ENCODE data around the gene FKBP14. TPM values are rescaled to one million over a fixed set of nuclear protein-coding genes. Genes with fewer than 3 reads are reported as not detected.
A peak's percentile ranks its signal among the peaks of the same experiment; 100 is the strongest.

FKBP14 gene
- total RNA-seq, 2 donors from 2014 or later = 6.4 to 9.1 TPM

- Mint-ChIP-seq H3K4me1 (peaks cover 5% of the 10 kb centered on the region), H3K27me3 (peaks cover 40% of the 10 kb centered on the region), H3K4me3 (peak within 1 kb of the TSS; percentile 72), H3K9me3 (no peaks in the 10 kb centered on the region), H3K27ac (peak within 1 kb of the TSS; percentile 60), H3K36me3 (ENCODE audit: low read depth) (peaks cover 14% of the 10 kb centered on the region)
- peak; percentile 58 for ATAC-seq (replicated peaks)
These were observed 37.1 kb downstream of the FKBP14 start, which contains the start of gene SCRN1 for GRCh38 chr7:29989257-29989995. TSS of gene SCRN1 (minus strand) at chr7:29989801. CDS start at chr7:29969067, 20,734 bp downstream.

- H3K9me3 Mint-ChIP-seq = no peaks in the 10 kb centered on the region
These were observed 37.9 kb downstream of the FKBP14 start for GRCh38 chr7:29988424-29989256.

GRCh38 chr7:29987811-29988317 is 38.6 kb downstream of the FKBP14 start:
- H3K9me3 Mint-ChIP-seq = no peaks in the 10 kb centered on the region

More at GRCh38 chr7:29988424-29989256, 37.9 kb downstream of the FKBP14 start:
- Mint-ChIP-seq H3K4me1 (peaks cover 5% of the 10 kb centered on the region), H3K4me3 (peak overlapping the region; percentile 66), H3K27me3 (peaks cover 40% of the 10 kb centered on the region), H3K27ac (peak overlapping the region; percentile 60), H3K36me3 (ENCODE audit: low read depth) (peaks cover 14% of the 10 kb centered on the region)
- ATAC-seq (replicated peaks) = peak; percentile 61

GRCh38 chr7:29987083-29987482 is 39.4 kb downstream of the FKBP14 start:
- Mint-ChIP-seq H3K36me3 (ENCODE audit: low read depth) (peaks cover 14% of the 10 kb centered on the region), H3K27ac (no peak overlapping the region), H3K4me1 (peaks cover 5% of the 10 kb centered on the region), H3K27me3 (peaks cover 42% of the 10 kb centered on the region), H3K4me3 (peak overlapping the region; percentile 12), H3K9me3 (no peaks in the 10 kb centered on the region)
- no peak for ATAC-seq (replicated peaks)

More at GRCh38 chr7:29987811-29988317, 38.6 kb downstream of the FKBP14 start:
- peaks cover 5% of the 10 kb centered on the region for H3K4me1 Mint-ChIP-seq
- peak overlapping the region; percentile 60 for H3K27ac Mint-ChIP-seq
- peaks cover 40% of the 10 kb centered on the region for H3K27me3 Mint-ChIP-seq
- ATAC-seq (replicated peaks) = no peak
- peak overlapping the region; percentile 66 for H3K4me3 Mint-ChIP-seq
- peaks cover 14% of the 10 kb centered on the region for H3K36me3 Mint-ChIP-seq (ENCODE audit: low read depth)

GRCh38 chr7:29980151-29980550 is 46.4 kb downstream of the FKBP14 start:
- no peak for ATAC-seq (replicated peaks)
- no peak overlapping the region for H3K27ac Mint-ChIP-seq
- no peaks in the 10 kb centered on the region for H3K36me3 Mint-ChIP-seq (ENCODE audit: low read depth)
- no peaks in the 10 kb centered on the region for H3K4me1 Mint-ChIP-seq
- peaks cover 26% of the 10 kb centered on the region for H3K27me3 Mint-ChIP-seq
- no peaks in the 10 kb centered on the region for H3K9me3 Mint-ChIP-seq
- H3K4me3 Mint-ChIP-seq = no peak overlapping the region

GRCh38 chr7:29977886-29978651 is 48.4 kb downstream of the FKBP14 start:
- Mint-ChIP-seq H3K4me1 (no peaks in the 10 kb centered on the region), H3K36me3 (ENCODE audit: low read depth) (no peaks in the 10 kb centered on the region), H3K4me3 (no peak overlapping the region), H3K9me3 (no peaks in the 10 kb centered on the region), H3K27me3 (peaks cover 26% of the 10 kb centered on the region), H3K27ac (no peak overlapping the region)
- ATAC-seq (replicated peaks) = no peak

GRCh38 chr7:29976673-29977415 is 49.7 kb downstream of the FKBP14 start:
- Mint-ChIP-seq H3K9me3 (no peaks in the 10 kb centered on the region), H3K4me1 (no peaks in the 10 kb centered on the region), H3K36me3 (ENCODE audit: low read depth) (no peaks in the 10 kb centered on the region), H3K27me3 (peaks cover 22% of the 10 kb centered on the region), H3K4me3 (no peak overlapping the region), H3K27ac (no peak overlapping the region)
- ATAC-seq (replicated peaks) = no peak

GRCh38 chr7:29976266-29976665 is 50.2 kb downstream of the FKBP14 start:
- H3K4me1 Mint-ChIP-seq = no peaks in the 10 kb centered on the region
- no peaks in the 10 kb centered on the region for H3K9me3 Mint-ChIP-seq
- H3K27me3 Mint-ChIP-seq = peaks cover 18% of the 10 kb centered on the region
- H3K4me3 Mint-ChIP-seq = no peak overlapping the region
- H3K27ac Mint-ChIP-seq = no peak overlapping the region
- H3K36me3 Mint-ChIP-seq (ENCODE audit: low read depth) = no peaks in the 10 kb centered on the region
- no peak for ATAC-seq (replicated peaks)

GRCh38 chr7:29975561-29975960 is 50.9 kb downstream of the FKBP14 start:
- Mint-ChIP-seq H3K27ac (no peak overlapping the region), H3K4me1 (no peaks in the 10 kb centered on the region), H3K36me3 (ENCODE audit: low read depth) (no peaks in the 10 kb centered on the region), H3K27me3 (peaks cover 24% of the 10 kb centered on the region), H3K9me3 (no peaks in the 10 kb centered on the region), H3K4me3 (no peak overlapping the region)
- ATAC-seq (replicated peaks) = no peak

GRCh38 chr7:29974286-29974685 is 52.2 kb downstream of the FKBP14 start:
- H3K4me3 Mint-ChIP-seq = no peak overlapping the region
- no peak overlapping the region for H3K27ac Mint-ChIP-seq
- peaks cover 27% of the 10 kb centered on the region for H3K27me3 Mint-ChIP-seq
- ATAC-seq (replicated peaks) = no peak
- no peaks in the 10 kb centered on the region for H3K4me1 Mint-ChIP-seq
- H3K36me3 Mint-ChIP-seq (ENCODE audit: low read depth) = no peaks in the 10 kb centered on the region
- H3K9me3 Mint-ChIP-seq = no peaks in the 10 kb centered on the region

GRCh38 chr7:29972315-29972669 is 54.2 kb downstream of the FKBP14 start:
- no peak for ATAC-seq (replicated peaks)
- H3K36me3 Mint-ChIP-seq (ENCODE audit: low read depth) = no peaks in the 10 kb centered on the region
- H3K4me1 Mint-ChIP-seq = no peaks in the 10 kb centered on the region
- H3K27ac Mint-ChIP-seq = no peak overlapping the region
- no peak overlapping the region for H3K4me3 Mint-ChIP-seq
- H3K27me3 Mint-ChIP-seq = peaks cover 24% of the 10 kb centered on the region
- no peaks in the 10 kb centered on the region for H3K9me3 Mint-ChIP-seq

GRCh38 chr7:29971566-29972314 is 54.8 kb downstream of the FKBP14 start:
- no peak for ATAC-seq (replicated peaks)
- no peaks in the 10 kb centered on the region for H3K9me3 Mint-ChIP-seq
- H3K27ac Mint-ChIP-seq = no peak overlapping the region
- H3K4me1 Mint-ChIP-seq = no peaks in the 10 kb centered on the region
- no peak overlapping the region for H3K4me3 Mint-ChIP-seq
- no peaks in the 10 kb centered on the region for H3K36me3 Mint-ChIP-seq (ENCODE audit: low read depth)
- peaks cover 20% of the 10 kb centered on the region for H3K27me3 Mint-ChIP-seq

GRCh38 chr7:29970158-29970557 is 56.3 kb downstream of the FKBP14 start:
- no peak overlapping the region for H3K27ac Mint-ChIP-seq
- H3K4me1 Mint-ChIP-seq = no peaks in the 10 kb centered on the region
- no peak overlapping the region for H3K4me3 Mint-ChIP-seq
- no peaks in the 10 kb centered on the region for H3K36me3 Mint-ChIP-seq (ENCODE audit: low read depth)
- no peak for ATAC-seq (replicated peaks)
- no peaks in the 10 kb centered on the region for H3K9me3 Mint-ChIP-seq
- H3K27me3 Mint-ChIP-seq = peaks cover 23% of the 10 kb centered on the region

Measured in activated T-helper 17 cell treated with anti-CD3 and anti-CD28 coated beads, Interleukin-2, amount 50 U/mL, for 72 hours (primary cell).